Right cardiac atrium (tissue), 5 donors: Measurements from ENCODE around the gene THBD. TPM values are rescaled to one million over a fixed set of nuclear protein-coding genes. Genes with fewer than 3 reads are reported as not detected.

Source experiments
- ATAC-seq, 2 donors: fragments of 200-7000 bp; cut with Tn5 transposase; one replicate each; pipeline versions ENCODE4 v1.8.0 to v1.9.1; 2020; ENCODE audit warnings: moderate library complexity in 2 of 2, mild to moderate bottlenecking in 1 of 2
- DNase-seq, 3 donors: peaks; one replicate each; pipeline ENCODE4 v3.0.0-alpha.2; 2020
- H3K27ac ChIP-seq: one replicate; pipeline ENCODE4 v1.5.1; 2013; ENCODE audit warnings: mild to moderate bottlenecking, low read length, control low read depth, moderate library complexity
- H3K27me3 ChIP-seq: one replicate; pipeline ENCODE4 v1.6.1; 2013; ENCODE audit not compliant: control insufficient read depth, insufficient read depth
- H3K4me1 ChIP-seq: one replicate; pipeline ENCODE4 v1.6.1; 2013; ENCODE audit warnings: low read length; ENCODE audit not compliant: control insufficient read depth, insufficient read depth
- H3K4me3 ChIP-seq: one replicate; pipeline ENCODE4 v1.5.1; 2013; ENCODE audit warnings: low read length, control low read depth
- H3K9me3 ChIP-seq: one replicate; pipeline ENCODE4 v1.6.1; 2013; ENCODE audit warnings: low read length; ENCODE audit not compliant: control insufficient read depth
- WGBS: extraction: QIAGEN DNeasy Blood & Tissue Kit; methylation state at CpG from one replicate; pipeline ENCODE4 v1.1.7; 2013; 5-methylcytosine and 5-hydroxymethylcytosine counted together
- intact Hi-C, 4 donors: fragments of 100-400 bp; cut with DNase I; formaldehyde crosslinking; loops; one replicate each; pipeline versions ENCODE4 v1.11.0 to v1.14.0; 2022 to 2023
- polyA plus RNA-seq: library from polyadenylated mRNA; stranded (reverse); fragments of 200-250 nt; gene quantifications from one replicate; pipeline ENCODE4 v1.2.3, GENCODE V29; 2013
- total RNA-seq, 4 donors: library from RNA; stranded (reverse); fragmentation: NEBNext Ultra II Directional; extraction: Animal tissue kit (Norgen Biotek cat#: 25700); gene quantifications; one replicate each; pipeline ENCODE4 v1.2.1, GENCODE V29; 2021
- donor health status: healthy with polysubstance abuse.
- donor health status: DM: no; HTN: yes; CAD: no.
- donor health status: DM: no; HTN: no; CAD: no.
- donor health status: DM: no; HTN: yes; CAD: no; lungs with severe emphysema.
- donor health status: DM: yes; HTN: yes; CAD: no.

Gene THBD
- total and polyA plus RNA-seq, 5 donors, result 15.4 to 48.1 (median 17.5) TPM

GRCh38 chr20:23000232-23000947 is 49.1 kb downstream of the THBD start:
- no peaks in the 10 kb centered on the region for H3K9me3 ChIP-seq
- H3K4me3 ChIP-seq, result no peak overlapping the region
- ATAC-seq (no peak), DNase-seq (no peak)
- WGBS, result 62% methylated on average over 6 of the region's 6 CpGs
- H3K27me3 ChIP-seq, result no peaks in the 10 kb centered on the region
- intact Hi-C loops, result loop anchor here in 1 of 4 donors (10.0 kb wide), 1 partner anchor 46 kb away; no protein-coding TSS in a partner anchor
- H3K4me1 ChIP-seq, result no peaks in the 10 kb centered on the region
- no peak overlapping the region for H3K27ac ChIP-seq

DNA sequence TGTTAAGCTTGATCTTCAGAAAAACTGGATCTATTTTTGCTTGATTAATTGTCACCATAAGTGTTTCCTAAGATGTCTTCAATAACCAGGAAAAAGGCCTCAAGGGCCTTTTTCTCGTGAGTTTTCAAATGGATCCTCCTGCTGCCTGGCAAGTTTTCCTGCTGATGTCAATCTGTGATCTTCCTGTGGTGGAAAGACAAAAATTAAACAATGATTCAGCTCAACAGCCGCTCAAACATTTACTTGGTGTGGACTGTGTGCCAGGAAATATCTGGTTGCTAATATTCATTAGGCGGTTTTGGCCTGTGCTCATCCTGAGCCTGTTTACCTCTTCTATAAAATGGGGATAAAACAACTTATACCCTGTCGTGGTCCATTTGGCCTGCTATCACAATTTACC is 49.7 kb downstream of the THBD start:
- no peaks in the 10 kb centered on the region for H3K4me1 ChIP-seq
- H3K27ac ChIP-seq, result no peak overlapping the region
- ATAC-seq, result peak in 1 of 2 donors; percentile 39
- DNase-seq, result no peak
- WGBS, result 69% methylated on average over 4 of the region's 4 CpGs
- no peaks in the 10 kb centered on the region for H3K27me3 ChIP-seq
- intact Hi-C loops, result loop anchor here in 1 of 4 donors (10.0 kb wide), 1 partner anchor 45 kb away; no protein-coding TSS in a partner anchor
- no peak overlapping the region for H3K4me3 ChIP-seq
- H3K9me3 ChIP-seq, result no peaks in the 10 kb centered on the region

DNA sequence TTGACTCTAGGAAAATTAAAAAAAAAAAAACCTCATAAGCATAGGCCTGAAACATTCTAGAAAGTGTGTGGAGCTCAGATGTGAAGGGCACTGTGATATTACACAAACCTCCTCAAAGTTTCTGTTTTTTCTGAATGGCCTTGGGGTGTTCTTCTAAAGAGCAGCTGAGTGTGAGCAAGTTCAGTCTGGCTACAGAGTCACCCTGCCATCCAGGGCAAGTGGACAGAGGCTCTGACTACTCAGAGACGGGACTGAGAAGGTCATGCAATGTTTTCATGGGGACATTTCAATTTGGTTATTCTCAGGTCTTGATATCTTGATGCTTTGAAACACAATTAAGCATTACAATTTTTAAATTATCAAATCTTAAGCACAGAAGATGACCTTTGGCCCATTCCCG is 51.0 kb downstream of the THBD start:
- Histone ChIP-seq H3K4me1 (no peaks in the 10 kb centered on the region), H3K4me3 (no peak overlapping the region), H3K27me3 (no peaks in the 10 kb centered on the region), H3K9me3 (no peaks in the 10 kb centered on the region), H3K27ac (no peak overlapping the region)
- no peak for ATAC-seq
- DNase-seq, result no peak
- intact Hi-C loops, result no loop called here
- WGBS, result 92% methylated on average over 2 of the region's 2 CpGs

DNA sequence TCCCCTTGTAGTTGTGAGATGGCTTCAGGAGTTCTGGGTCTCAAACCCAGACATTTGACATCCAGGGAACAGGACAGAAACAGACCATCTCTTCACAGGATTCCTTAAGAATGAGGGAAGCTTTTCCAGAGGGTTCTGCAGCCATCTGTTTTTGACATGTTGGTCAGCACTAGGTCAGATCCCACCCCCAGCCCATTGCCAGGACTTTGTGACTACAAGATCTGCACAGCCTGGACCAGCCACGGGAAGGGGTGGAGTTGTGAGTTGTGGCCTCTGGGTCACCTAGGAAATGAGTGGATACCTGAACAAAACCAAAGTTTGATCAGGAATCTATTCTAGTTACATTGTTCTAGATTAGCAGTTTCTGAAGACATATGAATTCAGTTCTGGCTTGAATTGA is 53.5 kb downstream of the THBD start:
- no peaks in the 10 kb centered on the region for H3K4me1 ChIP-seq
- H3K27me3 ChIP-seq, result no peaks in the 10 kb centered on the region
- no peak for DNase-seq
- no peaks in the 10 kb centered on the region for H3K9me3 ChIP-seq
- no peak overlapping the region for H3K4me3 ChIP-seq
- ATAC-seq, result peak in 1 of 2 donors; percentile 42
- 52% methylated on average over 1 of the region's 1 CpG for WGBS
- intact Hi-C loops, result no loop called here
- H3K27ac ChIP-seq, result no peak overlapping the region

Other genes starting within 250 kb of the THBD start
- gene SSTR4, start 14.4 kb downstream of the THBD start, total RNA-seq, result not detected
- not detected for gene SSTR4, start 14.4 kb downstream of the THBD start, polyA plus RNA-seq
- gene CD93, start 36.7 kb upstream of the THBD start, total RNA-seq, result 10 to 100 TPM; 25.6 to 51.6 (median 41.7) TPM
- gene CD93, start 36.7 kb upstream of the THBD start, polyA plus RNA-seq, result 14.1 TPM